Stimulated activated CD4-positive, alpha-beta T cell treated with anti-CD3 and anti-CD28 coated beads, Interleukin-4, amount 100 ng/mL, for 4 hours (primary cell): ENCODE measurements around the gene COBLL1.
"Not testable (repeated sequence)": the region's sequence is repeated elsewhere in the genome, so short reads cannot be mapped to it uniquely, and the experiment has no call there.

Source experiments
- DNase-seq, 2 experiments: peaks; one replicate each; pipeline ENCODE4 v3.0.0-alpha.2; 2020

The COBLL1 gene

DNA sequence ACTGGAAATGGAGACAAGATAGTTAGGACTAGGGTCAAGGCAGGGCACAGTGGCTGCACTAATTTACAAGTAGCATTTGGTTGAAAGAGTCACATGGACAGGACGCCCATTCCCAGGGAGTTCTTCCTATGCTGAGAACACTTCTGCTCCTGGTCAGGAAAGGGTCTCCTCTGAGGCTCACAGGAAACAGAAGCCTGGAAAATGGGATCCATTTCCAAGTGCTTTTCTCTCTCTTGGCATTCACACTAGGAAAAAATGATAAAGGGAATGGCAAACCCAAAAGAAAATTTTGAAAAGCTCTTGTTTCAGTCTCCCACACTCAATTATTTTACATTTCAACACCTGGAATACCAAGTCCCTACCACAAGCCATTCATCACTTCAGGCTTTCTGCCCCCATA, 88.7 kb downstream of the COBLL1 start:
- DNase-seq, result no peak

- DNase-seq, result no peak
Measured at GRCh38 chr2:164747783-164748433, 93.7 kb downstream of the COBLL1 start.

DNA sequence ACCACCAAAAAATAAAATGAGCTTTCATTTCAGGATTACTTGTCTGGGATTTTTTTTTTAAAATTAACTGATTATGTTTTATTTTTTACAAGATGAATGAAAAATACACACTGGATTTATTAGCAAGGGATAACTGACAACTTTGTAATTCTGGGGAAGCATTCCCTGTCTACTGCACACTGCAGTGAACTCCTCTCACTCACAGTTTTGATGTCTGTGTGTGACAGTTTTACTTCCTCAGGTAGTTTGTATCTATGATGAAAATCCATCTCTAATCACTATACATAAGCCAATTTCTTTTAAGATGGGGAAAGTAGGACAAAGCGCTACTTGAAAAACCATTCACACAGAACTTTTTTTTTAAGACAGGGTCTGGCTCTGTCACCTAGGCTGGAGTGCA, 94.5 kb downstream of the COBLL1 start:
- DNase-seq, result no peak

- DNase-seq, result no peak
Measured at GRCh38 chr2:164746713-164747112, 94.9 kb downstream of the COBLL1 start.

DNA sequence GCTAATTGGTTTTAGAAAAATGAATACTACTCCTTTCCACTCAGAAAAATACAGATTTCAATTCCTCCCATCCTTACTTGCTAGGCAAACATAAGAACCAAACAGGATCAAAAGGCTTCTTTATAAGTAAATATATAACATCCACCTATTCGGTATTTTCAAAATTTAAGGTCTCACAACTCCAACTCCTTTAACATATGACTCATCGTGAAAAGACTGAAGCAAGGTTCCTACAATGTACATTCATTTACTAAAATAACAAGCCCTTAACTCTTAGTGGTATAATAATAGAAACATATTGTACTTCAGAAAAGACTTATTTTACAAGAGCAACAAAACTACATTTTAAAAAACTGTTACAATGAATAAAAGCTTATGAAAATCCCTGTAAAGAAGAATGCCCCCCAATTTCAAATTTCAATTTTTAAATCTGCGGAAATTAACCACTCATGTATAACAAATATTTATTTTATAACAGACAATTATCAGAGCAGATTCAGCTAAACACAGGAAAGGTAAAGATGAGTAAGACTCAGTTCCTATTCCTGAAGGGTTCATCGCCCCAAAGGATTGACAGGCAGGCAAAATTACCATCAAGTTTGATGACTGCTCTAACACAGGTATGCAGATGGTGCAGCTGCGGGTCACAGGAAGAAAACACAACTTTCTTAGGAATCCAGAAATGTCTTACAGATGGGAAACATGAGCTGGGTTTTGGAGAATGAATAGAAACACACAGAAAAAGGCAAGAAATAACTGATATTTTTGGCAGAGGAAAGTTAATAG, 96.4 kb downstream of the COBLL1 start:
- no peak for DNase-seq

DNA sequence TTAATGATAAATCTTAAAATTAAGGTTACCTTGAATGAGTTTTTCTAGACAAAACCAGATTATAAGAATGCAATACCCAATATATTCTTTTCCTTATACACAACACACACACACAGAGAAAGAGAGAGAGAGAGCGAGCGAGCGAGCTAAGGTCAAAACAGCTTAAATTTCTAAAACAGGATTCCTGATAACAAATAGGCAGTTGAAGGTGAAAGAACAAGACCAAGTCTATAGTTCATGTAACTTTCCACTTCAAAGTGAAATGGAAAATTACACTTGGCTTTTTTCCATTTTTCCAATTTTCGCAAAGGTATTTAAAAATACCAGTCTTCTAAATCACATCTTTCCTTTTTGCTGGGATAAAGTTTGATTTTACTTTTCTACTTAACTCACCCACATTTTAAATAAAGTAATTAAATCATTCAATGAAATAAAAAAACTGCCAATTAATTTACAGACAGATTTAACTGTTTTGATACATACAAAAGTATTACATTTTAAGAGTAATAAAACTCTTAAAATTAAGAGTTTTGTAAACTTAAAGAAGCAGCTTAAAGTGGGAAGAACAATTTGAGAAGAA, 98.8 kb downstream of the COBLL1 start:
- no peak for DNase-seq

GRCh38 chr2:164739966-164740365, 101.7 kb downstream of the COBLL1 start:
- no peak for DNase-seq

DNA sequence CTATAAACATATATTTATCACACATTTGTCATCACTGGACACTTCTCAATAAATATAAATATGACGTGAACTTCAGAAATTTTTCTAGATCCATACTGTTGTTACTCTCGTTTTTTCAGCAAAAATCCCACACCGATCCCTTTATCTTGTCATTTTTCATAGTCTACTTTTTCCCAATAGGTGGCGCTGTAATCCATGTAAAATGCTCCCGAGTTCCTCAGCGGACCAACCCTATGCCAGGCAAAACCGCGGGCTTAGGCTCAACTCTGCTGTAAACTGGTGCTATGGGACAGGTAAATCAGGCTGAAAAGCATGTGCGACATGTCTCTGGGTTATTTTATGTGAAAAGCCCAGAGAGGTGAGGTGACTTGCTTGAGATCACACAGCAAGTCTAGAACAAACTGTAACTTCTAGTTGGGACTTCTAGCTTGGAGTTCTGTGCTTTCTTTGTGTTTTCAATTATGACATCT, 104.0 kb downstream of the COBLL1 start:
- no peak for DNase-seq

DNA sequence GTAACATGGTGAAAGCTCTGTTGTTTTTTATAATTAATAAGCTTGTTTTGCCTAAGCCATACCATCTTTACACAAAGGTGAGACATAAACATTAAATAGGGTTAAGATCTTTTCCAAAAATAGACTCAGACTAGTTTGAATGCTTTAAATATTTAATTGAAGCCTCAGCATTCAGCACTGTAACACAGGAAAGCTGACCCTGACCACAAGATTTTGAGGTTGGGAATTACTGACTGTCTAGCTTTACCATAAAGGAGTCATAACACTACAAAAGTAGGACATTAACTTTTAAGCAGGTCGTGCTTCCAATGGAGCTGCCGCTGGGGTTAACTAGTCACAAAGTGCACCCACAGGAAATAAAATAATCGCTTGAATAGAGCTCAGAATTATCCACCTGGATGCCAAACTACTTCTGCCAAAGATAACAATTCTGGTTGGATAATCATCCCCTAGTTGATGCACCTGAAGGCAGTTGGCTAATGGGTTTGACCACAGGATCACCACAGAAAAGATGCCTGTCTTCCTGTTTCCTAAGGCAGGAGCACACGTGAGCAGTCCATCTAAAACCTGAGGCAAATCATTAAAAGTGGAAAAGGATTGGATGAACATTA, 106.2 kb downstream of the COBLL1 start:
- no peak for DNase-seq

DNA sequence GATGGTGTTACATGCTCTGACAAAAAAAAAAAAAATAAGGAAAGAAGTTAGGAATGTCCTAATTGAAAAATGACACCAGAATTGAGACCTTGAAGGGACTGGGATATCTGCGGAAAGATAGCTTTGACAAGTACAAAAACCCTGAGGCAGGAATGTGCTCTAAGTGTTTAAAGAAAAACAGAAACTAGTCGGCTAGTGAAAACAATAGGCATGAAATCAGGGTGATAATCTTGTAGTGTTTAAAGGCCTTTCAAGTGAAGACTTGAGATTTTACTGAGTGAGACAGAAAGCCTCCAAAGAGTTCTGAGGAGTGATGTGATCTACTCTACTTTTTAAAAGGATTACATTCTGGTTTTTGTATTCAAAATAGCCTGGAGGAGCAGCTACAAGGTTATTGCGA, 107.4 kb downstream of the COBLL1 start:
- DNase-seq, result no peak

GRCh38 chr2:164725542-164725941, 116.1 kb downstream of the COBLL1 start:
- no peak for DNase-seq

- no peak for DNase-seq
Measured at GRCh38 chr2:164722616-164723338, 118.8 kb downstream of the COBLL1 start.

DNA sequence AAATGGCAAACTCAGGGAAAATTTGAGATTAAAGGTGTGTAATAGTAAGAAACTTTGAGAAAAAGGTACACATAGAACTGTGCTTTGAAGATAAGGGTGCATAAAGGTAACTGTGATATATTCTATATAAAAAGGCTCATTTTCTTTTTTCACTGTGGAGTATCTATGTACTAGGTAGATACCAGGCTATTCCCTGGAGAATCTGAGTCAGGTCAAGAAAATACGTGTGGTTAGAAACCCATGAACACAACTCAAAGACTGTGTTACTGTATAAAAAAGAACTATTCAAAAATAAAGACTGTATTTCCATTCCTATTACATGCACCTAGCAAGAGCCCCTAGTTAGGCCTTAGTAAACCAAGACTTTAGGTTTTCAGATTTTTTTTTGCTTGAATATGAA, 120.2 kb downstream of the COBLL1 start:
- no peak for DNase-seq

GRCh38 chr2:164719996-164720941, 121.4 kb downstream of the COBLL1 start:
- DNase-seq, result no peak

GRCh38 chr2:164717000-164717803, 124.4 kb downstream of the COBLL1 start:
- DNase-seq, result no peak

DNA sequence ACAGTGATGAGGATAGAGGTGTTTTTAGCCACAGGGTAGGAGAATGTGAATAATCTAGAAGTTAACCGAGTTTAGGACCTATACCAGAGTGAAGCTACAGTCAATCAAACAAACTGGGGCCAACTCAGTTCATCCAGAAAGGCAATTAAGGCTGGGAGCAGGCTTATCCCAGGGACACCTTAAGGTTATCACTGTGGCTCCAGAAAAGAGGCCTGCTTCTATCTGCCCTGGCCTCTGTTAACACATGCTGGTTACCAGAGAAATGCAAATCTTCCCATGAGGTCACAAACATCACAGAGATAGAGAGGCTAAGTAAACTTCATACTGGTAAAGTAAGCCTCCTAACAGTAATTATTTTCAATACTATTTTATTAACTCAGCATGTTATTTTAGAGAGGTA, 127.2 kb downstream of the COBLL1 start:
- no peak for DNase-seq

GRCh38 chr2:164711766-164712138, 129.9 kb downstream of the COBLL1 start:
- no peak for DNase-seq

DNA sequence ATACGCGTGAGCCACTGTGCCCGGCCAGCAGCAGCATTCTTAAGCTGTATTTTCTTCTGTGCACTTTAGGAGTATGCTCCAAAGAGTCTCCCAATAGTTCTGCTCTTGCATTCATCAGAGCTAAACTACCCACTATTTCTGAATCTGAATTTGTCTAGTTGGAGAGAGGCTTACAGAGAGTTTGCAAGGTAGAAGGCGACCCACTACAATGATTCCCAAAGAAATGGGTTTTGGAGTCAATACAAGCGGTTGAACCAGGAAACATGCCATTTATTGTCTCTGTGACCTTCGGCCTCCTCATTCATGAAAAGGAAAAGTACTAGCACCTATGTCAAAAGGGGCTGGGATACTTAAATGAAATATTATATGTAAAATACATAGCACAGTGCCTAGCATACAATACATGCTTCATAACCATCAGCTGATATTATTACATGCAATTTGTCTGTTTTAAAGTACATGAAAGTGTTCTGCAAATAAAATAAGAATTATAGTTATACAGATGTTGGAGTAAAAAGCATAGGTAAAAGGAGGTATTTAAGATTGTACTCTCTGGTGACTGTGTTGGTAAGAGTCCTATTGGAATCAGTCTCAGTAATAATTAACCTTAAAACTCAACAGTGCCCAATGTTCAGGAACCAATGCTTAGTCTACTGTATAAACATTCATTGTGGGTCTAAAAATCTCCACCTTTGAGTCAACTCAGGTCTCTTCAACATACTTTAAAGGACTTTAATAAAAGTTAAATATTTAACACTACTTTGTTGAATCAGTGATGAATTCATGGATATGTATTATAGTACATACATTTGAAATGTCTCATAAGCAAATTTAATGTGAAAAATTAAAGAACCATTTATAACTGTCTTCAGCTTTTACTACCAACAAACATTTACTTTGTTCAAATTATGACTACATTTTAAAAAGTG, 130.5 kb downstream of the COBLL1 start:
- DNase-seq, result no peak

DNA sequence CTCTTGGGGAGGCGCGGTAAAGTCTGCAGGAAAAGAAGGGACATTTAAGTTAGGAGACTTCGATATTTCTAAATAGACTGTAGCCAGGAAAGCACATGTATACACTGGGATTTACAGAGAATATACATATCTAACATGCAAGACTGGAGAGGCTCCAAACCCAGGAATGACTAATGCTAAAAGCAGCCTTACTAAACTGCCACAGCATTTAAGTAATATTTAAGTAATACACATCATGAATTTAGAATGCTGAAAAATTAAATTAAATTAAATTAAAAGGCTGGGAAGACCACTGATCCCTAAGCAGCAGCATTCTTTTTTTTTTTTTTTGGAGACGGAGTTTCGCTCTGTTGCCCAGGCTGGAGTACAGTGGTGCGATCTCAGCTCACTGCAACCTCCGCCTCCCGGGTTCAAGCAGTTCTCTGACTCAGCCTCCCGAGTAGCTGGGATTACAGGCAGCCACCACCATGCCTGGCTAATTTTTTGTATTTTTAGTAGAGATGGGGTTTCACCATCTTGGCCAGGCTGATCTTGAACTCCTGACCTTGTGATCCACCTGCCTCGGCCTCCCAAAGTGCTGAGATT, 131.3 kb downstream of the COBLL1 start:
- not testable (repeated sequence) for DNase-seq
